ENCODE results near the gene FOXF1.

DNA sequence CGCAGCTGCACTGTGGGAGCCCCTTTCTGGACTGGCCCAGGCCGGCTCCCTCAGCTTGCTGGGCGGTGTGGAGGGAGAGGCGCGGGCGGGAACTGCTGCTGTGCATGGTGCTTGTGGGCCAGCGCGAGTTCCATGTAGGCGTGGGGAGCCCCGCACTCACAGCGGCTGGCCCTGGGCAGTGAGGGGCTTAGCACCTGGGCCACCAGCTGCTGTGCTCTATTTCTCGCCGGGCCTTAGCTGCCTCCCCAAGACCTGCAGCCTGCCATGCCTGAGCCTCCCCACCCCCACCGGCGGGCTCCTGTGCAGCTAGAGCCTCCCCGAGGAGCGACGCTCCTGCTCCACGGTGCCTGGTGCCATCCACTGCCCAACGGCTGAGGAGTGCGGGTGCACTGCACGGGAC lies 43.0 kb downstream of the FOXF1 start:
- no peak for TF ChIP-seq SFPQ (IDR thresholded peaks at IDR 0.05; ENCODE audit: low read depth, low read length)
- TF ChIP-seq KDM5B (IDR thresholded peaks at IDR 0.05; ENCODE audit: insufficient replicate concordance, low read depth, low read length) = no peak
- no peak for TF ChIP-seq EZH2 (IDR thresholded peaks at IDR 0.05; ENCODE audit: borderline replicate concordance, low read depth, low read length)

Measured in K562 (cell line).